ENCODE results near the gene NEFH.
"Not testable (repeated sequence)": the region's sequence is repeated elsewhere in the genome, so short reads cannot be mapped to it uniquely, and the experiment has no call there.

NEFH gene

GRCh38 chr22:29489127-29489780, 9.2 kb downstream of the NEFH start:
- no CpG with 5 or more reads among the region's 8 CpGs for WGBS, 2 donors (ENCODE audit: extremely low coverage in 2 of 2, insufficient read length in 2 of 2, insufficient replicate concordance in 1 of 2)
- not testable (repeated sequence) for H3K14ac ChIP-seq (ENCODE audit: low read length); H3K79me1 ChIP-seq (ENCODE audit: low read depth, low read length); H2BK12ac ChIP-seq (ENCODE audit: low read length); H3K27me3 ChIP-seq (ENCODE audit: control insufficient read depth in 3 of 3, insufficient read depth in 3 of 3, low read depth in 1 of 3, low read length in 3 of 3); H3K4me1 ChIP-seq (ENCODE audit: control insufficient read depth in 2 of 2, insufficient read depth in 1 of 2, low read depth in 1 of 2, low read length in 2 of 2); H3K9ac ChIP-seq (ENCODE audit: low read depth, low read length, poor library complexity); H2AK5ac ChIP-seq (ENCODE audit: low read depth, low read length); H2BK120ac ChIP-seq (ENCODE audit: low read depth, low read length); DNase-seq (ENCODE audit: low spot score); H3K4ac ChIP-seq (ENCODE audit: low read length); H2BK5ac ChIP-seq (ENCODE audit: low read length); H4K8ac ChIP-seq (ENCODE audit: low read depth, low read length); H2AFZ ChIP-seq (ENCODE audit: low read length); H3K23ac ChIP-seq (ENCODE audit: low read depth, low read length, poor library complexity); H4K91ac ChIP-seq (ENCODE audit: low read depth, low read length, poor library complexity); H3K4me2 ChIP-seq (ENCODE audit: insufficient read depth, low read length, poor library complexity, severe bottlenecking); H2BK15ac ChIP-seq (ENCODE audit: low read length); H3K27ac ChIP-seq (replicated peaks; ENCODE audit: low read length); H3K9me3 ChIP-seq (replicated peaks in 1 of 2; ENCODE audit: control insufficient read depth in 2 of 2, insufficient read depth in 1 of 2, low read depth in 1 of 2, low read length in 2 of 2); H3K4me3 ChIP-seq (ENCODE audit: low read length in 2 of 2); H3K18ac ChIP-seq (ENCODE audit: low read length)
- peaks cover 0 to 13% of the 10 kb centered on the region in 2 donors for H3K36me3 ChIP-seq (replicated peaks in 1 of 2; ENCODE audit: control insufficient read depth in 2 of 2, insufficient read depth in 2 of 2, low read length in 2 of 2)

- no CpG with 5 or more reads among the region's 6 CpGs for WGBS, 2 donors (ENCODE audit: extremely low coverage in 2 of 2, insufficient read length in 2 of 2, insufficient replicate concordance in 1 of 2)
- Histone ChIP-seq H4K91ac (ENCODE audit: low read depth, low read length, poor library complexity) (no peak overlapping the region), H4K8ac (ENCODE audit: low read depth, low read length) (no peak overlapping the region)
These were observed 11.0 kb downstream of the NEFH start for GRCh38 chr22:29491012-29491411.

GRCh38 chr22:29493636-29494035, 13.6 kb downstream of the NEFH start:
- WGBS, 2 donors (ENCODE audit: extremely low coverage in 2 of 2, insufficient read length in 2 of 2, insufficient replicate concordance in 1 of 2) = no CpG with 5 or more reads among the region's 1 CpG
- H3K9ac ChIP-seq (ENCODE audit: low read depth, low read length, poor library complexity) = no peak overlapping the region
- no peak overlapping the region for H2BK120ac ChIP-seq (ENCODE audit: low read depth, low read length)
- H3K14ac ChIP-seq (ENCODE audit: low read length) = no peak overlapping the region
- peaks cover 4 to 5% of the 10 kb centered on the region in 2 donors for H3K9me3 ChIP-seq (replicated peaks in 1 of 2; ENCODE audit: control insufficient read depth in 2 of 2, insufficient read depth in 1 of 2, low read depth in 1 of 2, low read length in 2 of 2)
- H3K79me1 ChIP-seq (ENCODE audit: low read depth, low read length) = no peaks in the 10 kb centered on the region
- H4K8ac ChIP-seq (ENCODE audit: low read depth, low read length) = no peak overlapping the region
- H3K23ac ChIP-seq (ENCODE audit: low read depth, low read length, poor library complexity) = no peak overlapping the region
- H3K18ac ChIP-seq (ENCODE audit: low read length) = no peak overlapping the region
- no peak overlapping the region for H2AFZ ChIP-seq (ENCODE audit: low read length)
- H3K4ac ChIP-seq (ENCODE audit: low read length) = no peak overlapping the region
- H3K27ac ChIP-seq (replicated peaks; ENCODE audit: low read length) = no peak overlapping the region
- H2BK5ac ChIP-seq (ENCODE audit: low read length) = no peak overlapping the region
- H3K4me2 ChIP-seq (ENCODE audit: insufficient read depth, low read length, poor library complexity, severe bottlenecking) = no peak overlapping the region
- no peak overlapping the region for H2BK15ac ChIP-seq (ENCODE audit: low read length)
- no peak for DNase-seq (ENCODE audit: low spot score)
- H2BK12ac ChIP-seq (ENCODE audit: low read length) = no peak overlapping the region
- H3K36me3 ChIP-seq (replicated peaks in 1 of 2; ENCODE audit: control insufficient read depth in 2 of 2, insufficient read depth in 2 of 2, low read length in 2 of 2) = peaks cover 3 to 6% of the 10 kb centered on the region in 2 donors
- no peaks in the 10 kb centered on the region for H3K27me3 ChIP-seq (ENCODE audit: control insufficient read depth in 3 of 3, insufficient read depth in 3 of 3, low read depth in 1 of 3, low read length in 3 of 3)
- H2AK5ac ChIP-seq (ENCODE audit: low read depth, low read length) = no peak overlapping the region
- no peak overlapping the region for H4K91ac ChIP-seq (ENCODE audit: low read depth, low read length, poor library complexity)
- H3K4me1 ChIP-seq (ENCODE audit: control insufficient read depth in 2 of 2, insufficient read depth in 1 of 2, low read depth in 1 of 2, low read length in 2 of 2) = no peaks in the 10 kb centered on the region
- H3K4me3 ChIP-seq (ENCODE audit: low read length in 2 of 2) = no peak overlapping the region

More at GRCh38 chr22:29491012-29491411, 11.0 kb downstream of the NEFH start:
- DNase-seq (ENCODE audit: low spot score) = no peak
- no peak overlapping the region for H3K4me2 ChIP-seq (ENCODE audit: insufficient read depth, low read length, poor library complexity, severe bottlenecking)
- no peak overlapping the region for H2BK120ac ChIP-seq (ENCODE audit: low read depth, low read length)
- no peak overlapping the region for H2BK5ac ChIP-seq (ENCODE audit: low read length)
- no peak overlapping the region for H3K23ac ChIP-seq (ENCODE audit: low read depth, low read length, poor library complexity)
- H3K79me1 ChIP-seq (ENCODE audit: low read depth, low read length) = no peaks in the 10 kb centered on the region
- H3K4me1 ChIP-seq (ENCODE audit: control insufficient read depth in 2 of 2, insufficient read depth in 1 of 2, low read depth in 1 of 2, low read length in 2 of 2) = no peaks in the 10 kb centered on the region
- peaks cover 3 to 11% of the 10 kb centered on the region in 2 donors for H3K36me3 ChIP-seq (replicated peaks in 1 of 2; ENCODE audit: control insufficient read depth in 2 of 2, insufficient read depth in 2 of 2, low read length in 2 of 2)
- H3K27me3 ChIP-seq (ENCODE audit: control insufficient read depth in 3 of 3, insufficient read depth in 3 of 3, low read depth in 1 of 3, low read length in 3 of 3) = no peaks in the 10 kb centered on the region
- no peak overlapping the region for H2AFZ ChIP-seq (ENCODE audit: low read length)
- H3K4ac ChIP-seq (ENCODE audit: low read length) = no peak overlapping the region
- no peak overlapping the region for H3K18ac ChIP-seq (ENCODE audit: low read length)
- H2BK15ac ChIP-seq (ENCODE audit: low read length) = no peak overlapping the region
- H3K9ac ChIP-seq (ENCODE audit: low read depth, low read length, poor library complexity) = no peak overlapping the region
- no peak overlapping the region for H3K4me3 ChIP-seq (ENCODE audit: low read length in 2 of 2)
- no peak overlapping the region for H2AK5ac ChIP-seq (ENCODE audit: low read depth, low read length)
- peaks cover 4 to 5% of the 10 kb centered on the region in 2 donors for H3K9me3 ChIP-seq (replicated peaks in 1 of 2; ENCODE audit: control insufficient read depth in 2 of 2, insufficient read depth in 1 of 2, low read depth in 1 of 2, low read length in 2 of 2)
- no peak overlapping the region for H2BK12ac ChIP-seq (ENCODE audit: low read length)
- no peak overlapping the region for H3K14ac ChIP-seq (ENCODE audit: low read length)
- H3K27ac ChIP-seq (replicated peaks; ENCODE audit: low read length) = no peak overlapping the region

- H4K91ac ChIP-seq (ENCODE audit: low read depth, low read length, poor library complexity) = no peak overlapping the region
- H3K9ac ChIP-seq (ENCODE audit: low read depth, low read length, poor library complexity) = no peak overlapping the region
- H3K14ac ChIP-seq (ENCODE audit: low read length) = no peak overlapping the region
- no CpG with 5 or more reads among the region's 8 CpGs for WGBS, 2 donors (ENCODE audit: extremely low coverage in 2 of 2, insufficient read length in 2 of 2, insufficient replicate concordance in 1 of 2)
- no peak overlapping the region for H3K4me3 ChIP-seq (ENCODE audit: low read length in 2 of 2)
- no peak overlapping the region for H4K8ac ChIP-seq (ENCODE audit: low read depth, low read length)
- H3K4me2 ChIP-seq (ENCODE audit: insufficient read depth, low read length, poor library complexity, severe bottlenecking) = no peak overlapping the region
- H2BK120ac ChIP-seq (ENCODE audit: low read depth, low read length) = no peak overlapping the region
- H2BK12ac ChIP-seq (ENCODE audit: low read length) = no peak overlapping the region
- H2BK5ac ChIP-seq (ENCODE audit: low read length) = no peak overlapping the region
- H3K23ac ChIP-seq (ENCODE audit: low read depth, low read length, poor library complexity) = no peak overlapping the region
- no peak for DNase-seq (ENCODE audit: low spot score)
- no peak overlapping the region for H3K4ac ChIP-seq (ENCODE audit: low read length)
- no peak overlapping the region for H3K18ac ChIP-seq (ENCODE audit: low read length)
- no peaks in the 10 kb centered on the region for H3K27me3 ChIP-seq (ENCODE audit: control insufficient read depth in 3 of 3, insufficient read depth in 3 of 3, low read depth in 1 of 3, low read length in 3 of 3)
- H3K9me3 ChIP-seq (replicated peaks in 1 of 2; ENCODE audit: control insufficient read depth in 2 of 2, insufficient read depth in 1 of 2, low read depth in 1 of 2, low read length in 2 of 2) = peaks cover 0 to under 1% of the 10 kb centered on the region in 2 donors
- H3K36me3 ChIP-seq (replicated peaks in 1 of 2; ENCODE audit: control insufficient read depth in 2 of 2, insufficient read depth in 2 of 2, low read length in 2 of 2) = peaks cover 0 to 14% of the 10 kb centered on the region in 2 donors
- no peak overlapping the region for H3K27ac ChIP-seq (replicated peaks; ENCODE audit: low read length)
- no peak overlapping the region for H2AFZ ChIP-seq (ENCODE audit: low read length)
- H2AK5ac ChIP-seq (ENCODE audit: low read depth, low read length) = no peak overlapping the region
- no peaks in the 10 kb centered on the region for H3K79me1 ChIP-seq (ENCODE audit: low read depth, low read length)
- H2BK15ac ChIP-seq (ENCODE audit: low read length) = no peak overlapping the region
- H3K4me1 ChIP-seq (ENCODE audit: control insufficient read depth in 2 of 2, insufficient read depth in 1 of 2, low read depth in 1 of 2, low read length in 2 of 2) = peaks cover 0 to 3% of the 10 kb centered on the region in 2 donors
These were observed 19.8 kb downstream of the NEFH start for GRCh38 chr22:29499852-29500251.
